GM18508 (cell line): ENCODE measurements around the gene NUP85.
"Not testable (repeated sequence)": the region's sequence is repeated elsewhere in the genome, so short reads cannot be mapped to it uniquely, and the experiment has no call there.

Source experiments
- ATAC-seq: cut with Tn5 transposase; IDR thresholded peaks from one replicate; pipeline ENCODE4 v1.9.1; 2021; ENCODE audit warnings: moderate number of reproducible peaks; ENCODE audit not compliant: insufficient read depth, unreplicated experiment

The NUP85 gene

GRCh38 chr17:75266316-75267152 lies 61.1 kb downstream of the NUP85 start:
- no peak for ATAC-seq

GRCh38 chr17:75267153-75267410 lies 61.6 kb downstream of the NUP85 start:
- ATAC-seq = no peak

- ATAC-seq = no peak
Observed at GRCh38 chr17:75267411-75268232, 62.1 kb downstream of the NUP85 start.

GRCh38 chr17:75269844-75270217 lies 64.4 kb downstream of the NUP85 start:
- no peak for ATAC-seq

- ATAC-seq = no peak
Observed at GRCh38 chr17:75270218-75270965, 64.9 kb downstream of the NUP85 start.

- no peak for ATAC-seq
Observed at GRCh38 chr17:75270966-75271232, 65.4 kb downstream of the NUP85 start, which contains the start of gene MIF4GD. TSS of gene MIF4GD (minus strand) at chr17:75271231. CDS start at chr17:75270195, 1,036 bp downstream.

GRCh38 chr17:75271233-75271954 lies 65.9 kb downstream of the NUP85 start:
- no peak for ATAC-seq

- no peak for ATAC-seq
Observed at GRCh38 chr17:75271955-75272847, 66.7 kb downstream of the NUP85 start.

GRCh38 chr17:75272848-75273184 lies 67.3 kb downstream of the NUP85 start:
- ATAC-seq = no peak

- no peak for ATAC-seq
Observed at GRCh38 chr17:75273977-75274708, 68.7 kb downstream of the NUP85 start.

GRCh38 chr17:75277664-75278071 lies 72.2 kb downstream of the NUP85 start:
- no peak for ATAC-seq

GRCh38 chr17:75280189-75280588 lies 74.7 kb downstream of the NUP85 start:
- not testable (repeated sequence) for ATAC-seq

GRCh38 chr17:75285123-75285522 lies 79.6 kb downstream of the NUP85 start:
- ATAC-seq = no peak
